ENCODE measurements around the gene SFMBT1.
"Not testable (repeated sequence)": the region's sequence is repeated elsewhere in the genome, so short reads cannot be mapped to it uniquely, and the experiment has no call there.

SFMBT1 gene

GRCh38 chr3:53072653-53073552 is 27.0 kb upstream of the SFMBT1 start:
- peak; percentile 63 for DNase-seq (ENCODE audit: low spot score)

DNA sequence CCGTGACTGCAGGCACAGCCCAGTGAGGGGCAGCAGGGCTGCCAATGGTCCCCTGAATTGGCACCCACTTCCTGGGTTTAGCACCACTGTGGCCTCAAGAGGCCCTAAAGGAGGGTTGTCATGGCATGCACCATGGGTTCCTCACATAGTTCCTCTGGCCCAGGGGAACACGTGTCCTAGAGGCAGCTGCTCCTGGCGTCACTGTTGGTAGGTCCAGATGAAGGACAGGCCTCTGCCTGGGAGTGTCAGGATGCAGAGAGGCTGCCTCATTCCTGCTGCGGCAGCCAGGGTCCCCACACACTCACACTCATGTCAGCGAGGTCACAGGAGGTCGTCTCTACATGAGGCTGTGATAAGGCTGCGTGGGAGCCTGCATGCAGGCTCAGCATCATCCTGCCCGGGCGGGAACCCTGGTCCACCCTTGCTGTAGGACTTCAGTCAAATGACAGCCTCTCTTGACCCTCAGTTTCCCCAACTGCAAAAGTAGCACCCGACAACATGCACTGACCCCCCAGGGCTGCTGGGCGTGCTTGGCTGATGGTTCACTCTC is 26.1 kb upstream of the SFMBT1 start:
- no peak for DNase-seq (ENCODE audit: low spot score)

GRCh38 chr3:53069422-53070068 is 23.7 kb upstream of the SFMBT1 start:
- no peak for DNase-seq (ENCODE audit: low spot score)

DNA sequence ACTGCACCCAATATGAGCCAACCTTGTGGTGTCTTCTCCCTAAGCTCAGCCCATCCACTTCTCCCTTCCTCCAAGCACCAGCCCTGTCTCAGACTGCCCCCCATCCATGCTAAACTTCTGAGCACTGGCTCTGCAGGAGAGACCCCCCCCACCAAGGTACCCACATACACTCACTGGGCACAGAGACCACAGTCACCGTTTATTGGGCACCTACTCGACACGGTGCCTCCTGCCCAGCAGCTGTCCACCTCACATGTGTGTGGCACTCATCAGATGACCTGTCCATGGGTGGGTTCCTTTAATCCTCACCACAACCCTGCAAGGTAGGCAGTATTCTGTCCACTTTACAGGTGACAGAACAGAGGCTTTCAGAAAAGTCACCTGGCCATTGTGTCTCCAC is 22.3 kb upstream of the SFMBT1 start:
- DNase-seq (ENCODE audit: low spot score): no peak

DNA sequence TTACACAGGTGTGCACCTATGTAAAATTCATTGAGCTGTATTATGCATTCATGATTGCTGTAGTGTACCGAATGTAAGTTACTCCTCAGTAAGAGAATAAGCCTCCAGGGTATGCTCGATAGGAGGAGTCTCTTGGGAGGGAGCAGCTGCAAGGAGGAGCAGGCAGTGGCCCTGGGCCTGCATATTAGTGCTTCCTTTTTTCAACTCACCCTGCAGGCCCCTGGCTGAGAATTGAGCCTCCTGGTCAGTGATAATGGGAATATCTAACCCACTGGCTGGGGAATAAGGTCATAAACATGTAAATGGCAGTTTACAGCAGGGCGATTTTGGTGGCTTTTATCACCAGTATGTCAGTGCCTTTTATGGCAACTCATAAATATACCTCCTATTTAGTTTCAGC is 21.7 kb upstream of the SFMBT1 start:
- DNase-seq (ENCODE audit: low spot score): no peak

DNA sequence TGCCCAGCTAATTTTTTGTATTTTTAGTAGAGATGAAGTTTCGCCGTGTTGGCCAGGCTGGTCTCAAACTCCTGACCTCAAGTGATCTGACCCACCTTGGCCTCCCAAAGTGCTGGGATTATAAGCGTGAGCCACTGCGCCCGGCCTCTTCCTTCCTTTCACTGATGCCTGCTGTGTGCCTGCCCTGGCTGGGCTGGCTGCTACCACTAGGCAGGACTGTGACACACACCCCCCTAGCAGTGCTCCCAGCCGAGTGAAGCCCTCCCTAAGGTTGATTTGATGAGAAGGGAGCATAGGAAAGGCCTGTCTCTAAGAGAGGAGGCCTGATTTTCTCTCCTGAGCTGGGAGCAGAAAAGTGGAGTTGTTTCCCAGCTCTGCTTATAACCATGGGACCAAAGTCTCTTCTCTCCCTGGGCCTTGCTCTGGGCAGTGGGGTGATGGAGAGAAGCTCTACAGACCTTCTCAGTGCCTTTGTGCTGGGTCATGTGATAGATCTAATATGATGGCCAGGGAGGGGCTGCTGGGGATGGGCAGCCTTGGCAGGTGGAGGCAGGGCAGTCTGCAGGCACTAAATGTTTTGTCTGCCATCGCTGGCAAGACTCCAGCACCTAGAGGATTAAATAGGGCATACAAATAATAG is 20.1 kb upstream of the SFMBT1 start:
- DNase-seq (ENCODE audit: low spot score): no peak

GRCh38 chr3:53062905-53063304 is 17.0 kb upstream of the SFMBT1 start:
- DNase-seq (ENCODE audit: low spot score): no peak

DNA sequence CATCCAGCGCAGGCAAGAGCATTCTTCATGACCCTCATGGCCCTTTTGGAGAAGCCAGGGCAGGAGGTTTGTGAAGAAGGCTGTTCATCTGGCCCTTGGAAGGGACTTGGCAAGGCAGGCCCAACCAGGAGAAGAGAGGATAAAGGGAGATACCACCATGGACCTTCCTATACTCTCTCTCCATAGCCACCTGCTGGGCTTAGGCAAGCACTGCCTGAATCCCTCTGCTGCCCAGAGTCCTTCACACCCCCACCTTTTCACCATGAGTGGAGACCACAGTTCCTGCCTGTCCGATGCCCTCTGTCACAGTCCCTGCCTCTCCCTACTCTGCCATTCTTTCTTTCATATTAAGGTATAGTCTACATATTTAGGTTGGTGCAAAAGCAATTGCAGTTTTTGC is 10.6 kb upstream of the SFMBT1 start:
- no peak for DNase-seq (ENCODE audit: low spot score)

GRCh38 chr3:53054233-53054632 is 8.4 kb upstream of the SFMBT1 start:
- not testable (repeated sequence) for DNase-seq (ENCODE audit: low spot score)

- no peak for DNase-seq (ENCODE audit: low spot score)
These were observed 6.1 kb upstream of the SFMBT1 start for GRCh38 chr3:53051929-53052328.

GRCh38 chr3:53049987-53050386 is 4.1 kb upstream of the SFMBT1 start:
- no peak for DNase-seq (ENCODE audit: low spot score)

DNA sequence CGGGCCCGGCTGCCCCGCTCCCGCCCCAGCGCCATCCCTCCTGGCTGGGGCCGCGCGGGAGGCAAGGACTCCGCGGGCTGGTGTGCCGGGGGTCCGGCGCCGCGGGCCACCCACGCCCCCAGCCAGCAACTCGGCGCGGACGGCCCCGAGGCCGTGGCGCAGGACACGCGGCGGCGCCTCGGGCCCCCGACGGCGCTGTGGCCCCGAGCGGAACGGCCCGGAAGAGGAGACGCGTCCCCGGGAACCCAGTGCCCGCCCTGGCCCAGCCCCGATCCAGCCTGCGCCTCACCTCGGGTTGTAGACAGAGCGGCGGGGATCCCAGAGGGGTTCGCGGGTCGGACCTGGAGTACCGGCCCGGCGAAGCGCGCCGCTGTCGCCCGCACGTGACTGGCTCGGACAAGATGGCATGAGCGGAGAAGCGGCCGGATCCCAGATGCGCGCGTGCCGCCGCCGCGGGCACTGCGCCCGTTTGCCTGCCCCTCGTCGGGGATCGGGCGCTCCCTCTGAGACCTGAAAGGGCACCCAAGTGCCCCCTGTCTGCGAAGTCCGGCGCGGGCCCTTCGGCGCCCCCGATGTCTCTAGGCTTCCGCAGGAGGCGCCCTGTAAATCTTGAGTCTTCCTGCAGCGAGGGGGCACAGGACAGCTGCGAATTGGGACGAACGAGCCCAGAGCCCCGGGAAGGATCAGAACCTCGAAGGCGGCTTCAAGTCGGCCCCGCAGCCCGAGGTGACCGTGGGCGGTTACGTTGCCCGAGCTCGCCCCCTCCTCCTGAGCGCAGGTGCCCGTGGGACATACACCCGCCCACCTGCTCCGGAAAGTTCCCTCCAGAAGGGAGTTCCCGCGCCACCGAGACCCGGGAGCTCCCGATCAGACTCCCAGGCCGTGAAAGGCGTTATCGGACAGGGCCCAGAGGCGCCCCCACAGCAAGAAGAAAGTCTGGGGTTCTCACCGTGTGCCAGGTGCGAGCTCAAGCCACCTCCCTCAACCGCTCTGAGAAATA is 598 bp upstream of the SFMBT1 start:
- DNase-seq (ENCODE audit: low spot score): peak; percentile 53

- DNase-seq (ENCODE audit: low spot score): peak; percentile 65
These were observed 959 bp downstream of the SFMBT1 start for GRCh38 chr3:53044711-53045517.

DNA sequence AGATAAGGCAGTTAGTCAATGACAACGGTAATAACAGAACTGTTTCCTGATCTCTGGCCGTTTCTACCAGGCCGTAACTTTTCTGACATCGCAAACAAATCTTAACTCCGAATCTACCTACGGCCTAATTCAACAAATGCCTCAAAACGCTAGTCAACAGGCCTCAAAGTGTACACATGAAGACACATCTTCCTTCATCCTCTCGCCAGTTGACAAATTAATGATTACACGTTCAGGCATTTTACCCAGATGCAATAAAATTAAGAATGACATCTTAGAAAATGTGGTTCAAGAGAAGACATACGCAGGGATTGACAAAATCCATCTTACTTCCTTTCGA is 1.5 kb downstream of the SFMBT1 start:
- no peak for DNase-seq (ENCODE audit: low spot score)

DNA sequence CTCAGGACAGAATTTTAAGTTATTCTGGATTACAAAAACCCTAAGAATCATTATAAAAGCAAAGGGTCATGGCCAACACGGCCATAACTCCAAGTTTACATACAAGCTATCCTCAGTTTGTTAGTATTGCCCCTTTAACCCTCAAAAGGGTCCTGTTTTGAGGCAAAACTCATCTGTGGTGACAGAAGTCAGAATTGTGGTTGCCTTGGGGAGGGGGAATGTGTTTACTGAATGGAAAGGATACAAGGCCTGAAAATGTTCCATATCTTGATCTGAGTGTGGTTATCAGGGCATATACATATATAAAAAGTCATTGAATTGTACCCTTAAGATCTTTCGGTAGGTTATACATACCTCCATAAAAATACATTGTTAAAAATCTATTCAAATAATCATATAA is 2.1 kb downstream of the SFMBT1 start:
- DNase-seq (ENCODE audit: low spot score): no peak

DNA sequence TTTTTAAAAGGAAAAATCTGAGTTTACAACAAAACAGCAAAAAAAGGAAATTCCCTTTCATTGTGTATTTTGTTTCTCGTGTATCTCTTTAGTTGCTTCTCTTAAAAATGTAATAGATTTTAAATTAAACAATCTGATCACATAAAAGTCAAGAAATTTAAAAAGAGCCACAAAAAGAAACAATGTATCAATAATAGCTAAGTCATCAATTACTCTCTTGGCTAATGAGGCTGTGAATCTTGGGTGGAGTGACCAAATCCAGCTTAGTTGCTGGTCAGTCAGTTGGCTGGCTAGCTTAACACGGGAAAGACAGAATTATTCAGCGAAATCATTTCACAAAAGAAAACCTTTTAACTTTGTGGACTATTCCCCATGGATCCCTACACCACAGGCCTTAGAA is 3.2 kb downstream of the SFMBT1 start:
- no peak for DNase-seq (ENCODE audit: low spot score)

DNA sequence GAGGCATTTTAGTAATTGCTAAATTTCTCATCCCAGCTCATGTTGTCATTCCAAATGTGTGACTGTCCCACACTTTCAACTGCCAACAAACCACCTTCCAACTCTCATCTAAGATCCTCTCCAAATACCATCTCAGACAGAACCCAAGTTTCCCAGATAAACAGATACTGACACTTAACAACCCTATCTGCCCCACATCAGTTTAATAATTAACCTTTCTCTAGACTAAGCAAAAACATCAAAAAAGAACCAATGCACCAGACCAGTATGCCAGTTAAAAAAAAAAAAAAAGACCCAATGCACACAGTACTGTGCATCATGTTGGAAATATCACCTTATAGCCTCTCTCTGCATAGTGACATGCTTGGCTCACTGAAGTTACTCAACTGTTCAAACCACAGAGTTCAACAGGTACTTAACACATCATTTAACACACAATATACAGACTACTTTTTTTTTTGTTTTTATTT is 5.5 kb downstream of the SFMBT1 start:
- DNase-seq (ENCODE audit: low spot score): no peak

DNA sequence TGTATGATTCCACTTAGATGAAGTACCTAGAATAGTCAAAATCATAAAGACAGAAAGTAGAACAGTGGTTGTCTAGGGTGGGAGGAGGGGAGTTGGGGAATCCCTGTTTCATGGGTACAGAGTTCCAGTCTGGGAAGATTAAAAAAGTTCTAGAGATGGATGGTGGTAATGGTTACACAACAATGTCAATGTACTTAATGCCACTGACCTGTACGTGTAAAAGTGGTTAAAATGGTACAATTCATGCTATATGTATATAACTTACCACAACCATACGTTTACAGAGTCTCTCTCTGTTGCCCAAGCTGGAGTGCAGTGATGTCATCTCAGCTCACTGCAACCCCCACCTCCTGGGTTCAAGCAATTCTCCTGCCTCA is 6.5 kb downstream of the SFMBT1 start:
- no peak for DNase-seq (ENCODE audit: low spot score)

DNA sequence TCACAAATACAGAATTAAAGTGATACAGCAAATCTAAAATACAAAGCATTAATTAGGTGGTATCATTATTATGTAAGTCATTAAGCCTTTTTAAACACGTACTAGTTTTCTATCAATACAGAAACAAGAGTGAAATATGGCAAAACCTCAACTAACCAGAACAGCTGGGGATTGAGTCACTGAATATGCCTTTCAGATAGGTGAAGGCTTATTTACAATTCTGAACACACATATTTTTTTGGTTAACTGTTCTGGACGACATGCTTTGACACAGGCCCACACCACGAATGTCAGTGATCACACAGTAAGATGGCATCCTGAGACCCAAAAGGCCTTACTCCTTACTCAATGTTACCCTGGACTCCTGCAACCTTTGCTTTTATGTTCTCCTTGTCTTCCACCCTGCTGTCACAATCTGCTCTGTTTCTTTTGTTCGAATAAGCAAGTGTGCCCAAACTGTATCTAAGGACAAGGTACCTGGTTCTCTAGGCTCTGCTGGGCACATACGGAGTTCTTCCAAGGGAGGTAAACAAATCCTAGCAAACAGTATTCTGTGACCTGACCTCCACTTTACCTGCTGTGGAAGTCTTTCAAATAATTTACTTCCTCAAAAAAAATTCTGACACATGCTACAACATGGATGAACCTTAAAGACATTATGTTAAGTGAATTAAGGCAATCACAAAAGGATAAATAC is 7.0 kb downstream of the SFMBT1 start:
- DNase-seq (ENCODE audit: low spot score): no peak
